Esophagus muscularis mucosa (tissue), 4 donors: ENCODE results near the gene APOL3.
"Not testable (repeated sequence)": the region's sequence is repeated elsewhere in the genome, so short reads cannot be mapped to it uniquely, and the experiment has no call there.

Experiments
- EP300 ChIP-seq: sonication (generic); formaldehyde crosslinking; IDR thresholded peaks from one replicate; pipeline ENCODE4 v1.6.1; 2017; ENCODE audit warnings: antibody characterized with exemption
- POLR2A ChIP-seq: fragments of 450-650 bp; IDR thresholded peaks from one replicate; pipeline ENCODE4 v1.6.1; 2017; ENCODE audit warnings: antibody characterized with exemption, moderate library complexity, mild to moderate bottlenecking, low read depth
- TF ChIP-seq, protein P1 (sequence below), 3 experiments: fragments of 200-600 bp in 2 of 3; fragments of 450-650 bp in 1 of 3; sonication (generic) in 2 of 3; IDR thresholded peaks; one replicate each; pipeline ENCODE4 v1.5.1; 2017 to 2019; ENCODE audit warnings: antibody characterized with exemption in 3 of 3, mild to moderate bottlenecking in 2 of 3, moderate library complexity in 1 of 3

DNA sequence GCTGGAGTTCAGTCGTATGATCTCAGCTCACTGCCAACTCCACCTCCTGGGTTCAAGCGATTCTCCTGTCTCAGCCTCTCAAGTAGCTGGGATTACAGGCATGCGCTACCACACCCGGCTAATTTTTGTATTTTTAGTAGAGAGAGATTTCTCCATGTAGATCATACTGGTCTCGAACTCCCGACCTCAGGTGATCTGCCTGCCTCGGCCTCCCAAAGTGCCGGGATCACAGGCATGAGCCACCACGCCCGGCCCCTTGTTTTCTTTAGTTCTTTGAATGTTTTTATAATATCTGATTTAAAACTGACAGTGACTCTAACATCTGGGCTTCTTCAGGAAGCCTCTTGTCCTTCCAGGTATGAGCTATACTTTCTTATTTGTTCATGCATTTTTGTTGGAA, 61.0 kb downstream of the APOL3 start:
- TF ChIP-seq, protein P1, sequence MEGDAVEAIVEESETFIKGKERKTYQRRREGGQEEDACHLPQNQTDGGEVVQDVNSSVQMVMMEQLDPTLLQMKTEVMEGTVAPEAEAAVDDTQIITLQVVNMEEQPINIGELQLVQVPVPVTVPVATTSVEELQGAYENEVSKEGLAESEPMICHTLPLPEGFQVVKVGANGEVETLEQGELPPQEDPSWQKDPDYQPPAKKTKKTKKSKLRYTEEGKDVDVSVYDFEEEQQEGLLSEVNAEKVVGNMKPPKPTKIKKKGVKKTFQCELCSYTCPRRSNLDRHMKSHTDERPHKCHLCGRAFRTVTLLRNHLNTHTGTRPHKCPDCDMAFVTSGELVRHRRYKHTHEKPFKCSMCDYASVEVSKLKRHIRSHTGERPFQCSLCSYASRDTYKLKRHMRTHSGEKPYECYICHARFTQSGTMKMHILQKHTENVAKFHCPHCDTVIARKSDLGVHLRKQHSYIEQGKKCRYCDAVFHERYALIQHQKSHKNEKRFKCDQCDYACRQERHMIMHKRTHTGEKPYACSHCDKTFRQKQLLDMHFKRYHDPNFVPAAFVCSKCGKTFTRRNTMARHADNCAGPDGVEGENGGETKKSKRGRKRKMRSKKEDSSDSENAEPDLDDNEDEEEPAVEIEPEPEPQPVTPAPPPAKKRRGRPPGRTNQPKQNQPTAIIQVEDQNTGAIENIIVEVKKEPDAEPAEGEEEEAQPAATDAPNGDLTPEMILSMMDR (IDR thresholded peaks at IDR 0.05), result not testable (repeated sequence)
- TF ChIP-seq POLR2A, EP300: not testable (repeated sequence)
